NCI-H82 (cell line): ENCODE results near the gene MTFMT.

ENCODE experiments used
- DNase-seq: peaks from one replicate; lab custom pipeline; 2025; lab: John Stamatoyannopoulos, UW

Gene MTFMT

DNA sequence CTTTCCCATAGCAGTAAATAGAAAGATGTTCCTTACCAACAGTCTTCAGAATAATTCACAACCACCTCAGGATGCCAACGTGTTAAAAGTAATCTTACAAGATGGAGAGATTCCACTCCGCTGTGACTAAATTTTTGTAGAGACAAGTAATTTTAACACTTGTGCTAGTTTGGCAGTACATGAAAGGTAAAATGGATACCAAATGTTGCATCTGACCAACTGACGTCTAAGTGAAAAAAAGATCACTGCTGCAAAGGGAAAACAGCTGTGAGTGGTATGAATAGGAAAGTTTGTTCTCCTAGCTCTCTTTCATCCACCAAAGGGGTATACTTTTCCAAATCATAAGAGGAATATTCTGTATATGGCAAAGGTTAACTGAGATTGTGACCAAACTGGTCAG, 42.3 kb downstream of the MTFMT start:
- no peak for DNase-seq

DNA sequence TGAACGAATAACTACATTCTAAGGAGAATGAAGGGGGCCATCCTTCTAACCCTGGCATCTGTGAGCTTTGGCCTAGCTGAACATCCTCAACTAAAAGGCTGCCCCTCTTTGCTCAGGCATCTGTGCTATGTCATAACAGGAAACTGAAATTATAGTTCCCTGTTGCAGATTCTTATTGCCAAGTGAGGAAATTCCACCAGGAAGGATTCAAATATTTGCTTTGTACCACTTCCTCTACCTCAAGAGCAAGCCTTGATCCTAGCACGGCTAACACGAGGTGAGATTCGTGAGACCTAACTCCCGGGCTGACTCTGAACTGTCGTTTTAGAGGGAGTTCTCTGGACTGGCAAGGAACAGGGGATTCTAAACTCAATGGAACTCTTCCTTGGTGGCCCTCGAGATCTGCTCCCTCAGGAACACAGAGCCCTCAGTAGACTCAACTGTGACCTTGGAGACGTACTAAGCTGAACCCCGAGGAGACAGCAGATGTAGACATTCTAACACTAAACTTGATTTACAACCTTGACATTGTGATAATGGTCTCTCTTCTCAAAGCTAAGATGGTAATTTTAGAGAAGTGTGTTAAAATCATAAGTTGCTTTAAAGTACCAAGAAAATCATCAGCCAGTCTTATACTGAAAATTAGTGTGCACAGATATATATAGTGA, 43.9 kb downstream of the MTFMT start:
- DNase-seq, result no peak

DNA sequence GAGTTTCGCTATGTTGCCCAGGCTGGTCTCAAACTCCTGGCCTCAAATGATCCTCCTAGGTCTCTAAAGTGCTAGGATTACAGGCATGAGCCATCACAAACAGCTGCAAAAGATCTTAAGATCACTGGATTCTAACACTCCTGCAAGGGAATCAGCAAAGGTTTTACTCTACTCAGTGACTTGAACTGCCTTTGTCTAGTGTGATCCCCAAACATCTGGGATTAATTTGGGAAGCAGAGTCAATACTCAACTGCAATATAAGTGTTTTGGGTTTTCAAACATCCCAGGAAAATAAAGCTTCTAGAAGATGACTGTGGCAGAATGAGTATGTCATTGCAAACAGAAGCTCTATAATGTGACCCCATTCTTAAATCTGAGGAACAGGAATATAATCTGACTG, 47.0 kb downstream of the MTFMT start:
- DNase-seq, result no peak

DNA sequence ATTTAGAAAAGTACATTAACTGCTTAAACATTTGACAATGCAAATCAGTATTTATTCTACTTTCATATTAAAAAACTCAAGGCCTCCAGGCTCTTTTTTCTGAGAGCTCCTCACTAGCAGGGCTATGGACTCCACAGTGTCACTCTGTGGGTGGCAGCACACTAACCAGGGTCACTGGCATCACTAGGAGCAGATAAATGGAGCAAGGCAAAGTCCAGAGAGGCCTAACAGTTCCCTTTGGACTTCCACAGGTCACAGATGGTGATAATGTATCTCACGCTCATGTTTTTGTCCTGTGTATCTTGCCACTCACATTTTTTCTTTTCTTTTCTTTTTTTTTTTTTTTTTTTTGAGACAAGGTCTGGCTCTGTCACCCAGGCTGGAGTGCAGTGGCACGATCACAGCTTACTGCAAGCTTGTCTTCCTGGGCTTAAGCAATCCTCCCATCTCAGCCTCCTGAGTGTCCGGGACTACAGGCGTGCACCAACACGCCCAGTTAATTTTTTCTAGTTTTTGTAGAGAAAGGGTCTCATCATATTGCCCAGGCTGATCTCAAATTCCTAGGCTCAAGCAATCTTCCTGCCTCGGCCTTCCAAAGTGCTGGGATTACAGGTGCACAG, 47.5 kb downstream of the MTFMT start:
- no peak for DNase-seq

DNA sequence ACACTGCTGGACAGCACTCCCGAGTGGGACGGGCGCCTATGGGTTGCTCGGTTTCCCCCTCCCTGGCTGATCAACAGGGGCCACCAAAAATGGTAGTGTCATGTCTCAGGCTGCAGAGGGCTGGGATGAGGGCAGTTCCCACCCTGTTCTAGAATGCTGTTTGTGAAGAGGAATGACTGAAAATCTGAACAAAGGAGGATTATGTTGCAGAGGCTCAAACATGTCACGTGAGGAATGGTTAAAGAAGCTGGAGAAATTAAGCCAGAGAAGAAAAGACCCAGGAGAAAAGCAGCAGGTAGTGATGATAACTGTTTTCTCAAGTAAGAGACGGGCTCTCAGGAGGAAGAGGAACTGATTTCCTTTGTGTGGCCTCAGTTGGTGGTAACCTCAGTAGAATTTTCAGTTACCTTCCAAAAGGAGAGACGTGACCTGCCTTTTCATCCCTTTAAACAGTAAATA, 50.2 kb downstream of the MTFMT start:
- DNase-seq, result no peak

DNA sequence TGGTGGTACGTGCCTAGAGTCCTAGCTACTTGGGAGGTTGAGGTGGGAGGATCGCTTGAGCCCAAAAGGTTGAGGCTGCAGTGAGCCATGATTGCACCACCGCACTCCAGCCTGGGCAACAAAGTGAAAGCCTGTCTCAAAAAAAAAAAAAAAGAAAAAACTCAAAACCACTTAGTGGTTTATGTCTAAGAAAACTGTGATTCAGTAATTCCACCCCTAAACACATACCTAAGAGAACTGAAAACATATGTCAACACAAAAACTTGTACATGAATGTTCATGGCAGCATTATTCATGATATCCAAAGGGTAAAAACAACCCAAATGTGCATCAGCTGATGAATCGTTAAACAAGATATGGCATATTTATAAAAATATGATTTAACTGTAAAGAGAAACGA, 54.0 kb downstream of the MTFMT start:
- DNase-seq, result no peak

DNA sequence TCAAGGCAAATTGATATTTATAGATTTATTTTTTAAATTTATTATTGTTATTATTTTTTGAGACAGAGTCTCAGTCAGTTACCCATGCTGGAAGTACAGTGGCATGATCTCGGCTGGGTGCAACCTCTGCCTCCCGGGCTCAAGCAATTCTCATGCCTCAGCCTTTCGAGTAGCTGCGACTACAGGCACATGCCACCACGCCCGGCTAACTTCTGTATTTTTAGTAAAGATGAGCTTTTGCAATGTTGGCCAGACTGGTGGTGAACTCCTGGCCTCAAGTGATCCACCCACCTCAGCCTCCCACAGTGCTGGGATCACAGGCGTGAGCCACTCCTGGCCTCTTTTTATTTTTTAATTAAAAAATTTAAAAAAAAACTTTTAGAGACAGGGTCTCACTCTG, 58.7 kb downstream of the MTFMT start:
- no peak for DNase-seq

DNA sequence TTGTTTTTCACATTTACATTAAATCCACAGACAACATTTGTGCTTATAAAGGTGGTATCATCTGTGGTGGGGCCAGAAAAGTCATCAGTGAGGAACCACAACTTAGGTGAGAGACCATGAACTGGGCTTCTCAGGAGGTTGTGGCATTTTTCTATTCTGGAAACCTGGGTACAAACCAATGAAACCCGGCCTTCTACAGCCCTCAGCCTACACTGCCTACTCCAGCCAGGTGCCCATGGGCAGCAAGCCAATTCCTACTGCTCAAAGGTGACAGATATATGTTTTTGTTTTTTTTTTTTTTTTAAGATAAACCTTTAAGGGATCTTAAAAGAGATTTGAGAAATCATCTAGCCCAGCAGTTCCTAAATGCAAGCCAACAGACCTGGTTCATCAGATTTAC, 60.0 kb downstream of the MTFMT start:
- no peak for DNase-seq

DNA sequence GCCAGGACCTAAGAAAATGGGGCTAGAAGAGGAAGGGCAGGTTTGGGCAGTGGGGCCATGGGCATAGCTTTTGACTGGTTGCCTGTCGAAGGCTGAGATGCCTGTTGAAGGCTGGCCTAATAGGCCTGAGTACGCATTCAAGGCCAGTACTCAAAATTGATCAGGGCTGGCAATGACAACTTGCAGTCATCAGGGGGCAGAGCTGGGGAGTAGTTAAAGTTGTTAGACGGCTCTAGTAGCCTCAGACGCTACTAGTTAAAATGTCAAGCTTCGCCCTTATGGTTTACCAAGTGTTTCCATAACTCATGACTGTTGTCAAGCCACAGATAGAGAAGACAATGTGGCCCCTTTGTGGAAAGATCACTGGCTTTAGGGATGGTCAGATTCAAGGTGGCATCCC, 68.4 kb downstream of the MTFMT start:
- DNase-seq, result no peak

DNA sequence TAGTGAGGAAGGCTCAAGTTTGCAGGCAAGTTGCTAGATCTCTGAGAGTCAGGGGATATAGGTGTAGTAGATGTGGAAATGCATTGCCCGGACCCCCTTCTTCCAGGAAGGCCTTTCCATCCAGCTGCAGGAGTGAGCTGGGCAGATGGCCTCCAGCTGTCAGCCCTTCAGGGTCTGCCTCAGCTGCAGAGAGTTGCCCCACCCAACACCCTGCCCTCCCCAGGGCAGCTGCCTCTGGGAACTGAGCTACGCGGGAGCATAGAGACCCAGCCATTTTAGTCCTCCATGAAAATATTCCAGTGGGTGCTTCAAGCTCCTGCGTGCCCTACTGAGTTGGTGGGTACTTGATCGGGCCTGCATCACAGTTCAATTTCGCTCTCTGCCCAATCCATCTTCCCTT, 69.3 kb downstream of the MTFMT start:
- DNase-seq, result no peak

DNA sequence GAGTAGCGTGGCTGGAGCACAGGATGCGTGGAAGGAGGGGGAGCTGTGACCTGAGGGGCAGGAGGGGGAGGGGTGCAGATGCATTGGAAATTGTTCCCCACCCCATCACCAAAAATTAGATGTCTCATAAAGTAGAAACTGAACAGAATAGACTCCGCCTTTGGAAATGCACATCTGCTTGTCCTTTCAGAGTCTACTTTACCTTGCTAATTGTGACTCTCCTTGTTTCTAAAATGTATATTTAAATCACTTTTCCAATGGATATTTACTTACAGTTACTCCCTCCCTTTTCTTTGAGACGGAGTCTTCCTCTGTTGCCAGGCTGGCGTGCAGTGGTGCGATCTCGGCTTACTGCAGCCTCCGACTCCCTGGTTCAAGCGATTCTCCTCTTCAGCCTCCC, 70.3 kb downstream of the MTFMT start:
- DNase-seq, result no peak

DNA sequence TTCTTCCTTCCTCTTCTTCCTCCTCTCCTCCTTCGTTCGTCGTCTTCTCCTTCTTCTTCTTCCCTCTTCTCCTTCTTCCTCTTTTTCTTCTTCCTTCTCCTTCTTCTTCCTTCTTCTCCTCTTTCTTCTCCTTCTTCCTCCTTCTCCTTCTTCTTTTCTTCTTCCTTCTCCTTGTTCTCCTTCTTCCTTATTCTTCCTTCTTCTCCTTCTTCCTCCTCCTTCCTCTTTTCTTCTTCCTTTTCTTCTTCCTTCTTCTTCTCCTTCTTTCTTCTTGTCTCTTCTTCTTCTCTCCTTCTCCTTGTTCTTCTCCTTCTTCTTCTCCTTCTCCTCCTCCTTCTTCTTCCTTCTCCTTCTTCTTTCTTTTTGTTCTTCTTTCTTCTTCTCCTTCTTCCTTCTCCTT, 75.0 kb downstream of the MTFMT start:
- no peak for DNase-seq

DNA sequence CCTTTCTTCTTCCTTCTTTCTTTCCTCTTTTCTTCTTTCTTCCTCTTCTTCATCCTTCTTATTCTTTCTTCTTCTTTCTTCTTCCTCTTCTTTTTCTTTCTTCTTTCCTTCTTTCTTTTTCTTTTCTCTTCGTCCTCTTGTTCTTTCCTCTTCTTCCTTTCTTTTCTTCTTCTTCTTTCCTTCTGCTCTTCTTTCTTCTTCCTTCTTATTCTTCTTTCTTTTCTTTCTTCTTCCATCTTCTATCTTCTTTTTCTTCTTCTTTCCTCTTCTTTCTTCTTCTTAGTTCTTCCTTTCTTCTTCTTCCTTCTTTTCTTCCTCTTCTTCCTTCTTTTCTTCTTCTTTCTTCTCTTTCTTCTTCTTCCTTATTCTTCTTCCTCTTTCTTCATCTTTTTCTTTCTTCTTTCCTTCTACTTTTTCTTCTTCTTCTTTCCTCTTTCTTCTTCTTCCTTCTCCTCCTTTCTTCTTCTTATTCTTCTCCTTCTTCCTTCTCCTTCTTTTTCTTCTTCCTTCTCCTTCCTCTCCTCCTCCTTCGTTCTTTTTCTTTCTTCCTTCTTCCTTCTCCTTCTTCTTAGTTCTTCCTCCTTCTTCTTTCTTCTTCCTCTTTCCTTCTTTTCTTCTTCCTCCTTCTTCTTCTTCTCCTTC, 77.5 kb downstream of the MTFMT start:
- DNase-seq, result no peak
